Amniotic stem cell (primary cell): Measurements from ENCODE around the gene LPIN2.

ENCODE experiments used
- DNase-seq: peaks from one replicate; lab custom pipeline; 2025; lab: John Stamatoyannopoulos, UW

Gene LPIN2

DNA sequence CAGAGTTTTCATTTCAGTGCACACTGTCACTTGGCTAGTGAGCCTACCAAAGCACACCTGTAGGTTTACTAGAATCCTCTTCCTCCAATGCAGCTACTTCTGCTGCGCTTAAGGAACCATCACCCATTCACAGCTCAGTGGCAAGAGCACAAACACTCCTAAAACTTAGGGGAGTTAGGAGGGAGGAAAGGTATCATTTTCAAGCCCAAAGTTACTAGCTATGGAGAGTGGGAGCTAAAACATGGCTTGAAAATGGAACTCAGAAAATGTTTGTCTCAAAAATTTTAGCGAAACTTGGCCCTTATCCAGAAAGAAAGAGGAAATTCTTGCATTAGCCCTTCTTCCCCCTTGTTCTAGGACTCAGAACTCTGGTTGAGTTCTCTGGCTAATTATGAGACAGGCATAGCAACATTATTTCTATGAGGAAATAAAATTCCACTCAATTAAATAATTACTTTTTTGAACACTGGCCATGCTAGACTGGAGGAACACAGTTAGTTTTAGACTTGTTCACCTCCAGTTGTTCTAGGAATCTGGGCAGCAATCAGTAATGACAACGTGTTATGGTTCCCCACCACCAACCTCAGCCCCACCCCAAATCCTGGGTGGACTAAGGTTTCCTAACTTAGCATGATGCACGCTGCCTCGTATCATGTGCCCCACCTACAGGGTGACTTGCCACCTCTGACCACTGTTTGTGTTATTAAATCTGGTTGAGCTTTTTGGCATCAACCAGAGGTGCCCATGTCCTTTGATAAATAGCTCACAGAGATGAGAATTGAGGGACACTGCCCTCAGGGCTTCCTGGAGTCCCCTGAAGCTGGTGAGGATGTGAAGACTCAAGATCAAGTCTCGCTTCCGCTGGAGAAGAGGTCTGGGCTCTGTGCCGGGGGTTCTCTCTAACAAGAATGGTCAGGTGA, 32.8 kb downstream of the LPIN2 start:
- no peak for DNase-seq

- DNase-seq: no peak
Measured at GRCh38 chr18:2979129-2979528, 33.8 kb downstream of the LPIN2 start.

DNA sequence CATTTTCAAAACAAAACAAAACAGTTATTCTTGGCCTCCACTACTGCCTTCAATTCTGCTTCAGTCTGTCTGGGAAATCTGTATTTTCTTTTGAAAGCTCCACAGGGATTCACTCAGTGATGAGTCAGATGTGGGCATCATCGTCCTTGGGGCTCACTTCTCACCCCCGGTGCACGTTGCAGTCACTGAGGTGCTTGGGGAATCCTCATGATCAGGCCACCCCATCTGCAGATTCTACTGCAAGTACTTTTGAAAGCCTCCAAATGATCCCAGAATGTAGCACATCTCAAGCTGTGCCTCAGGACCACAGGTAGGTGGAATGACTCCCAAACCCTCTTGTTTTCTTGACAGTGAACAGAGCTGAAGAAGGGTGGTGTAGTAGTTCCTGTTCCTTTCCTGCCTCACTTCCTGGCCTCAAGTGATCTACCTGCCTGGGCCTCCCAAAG, 34.3 kb downstream of the LPIN2 start:
- DNase-seq: peak; percentile 64

DNA sequence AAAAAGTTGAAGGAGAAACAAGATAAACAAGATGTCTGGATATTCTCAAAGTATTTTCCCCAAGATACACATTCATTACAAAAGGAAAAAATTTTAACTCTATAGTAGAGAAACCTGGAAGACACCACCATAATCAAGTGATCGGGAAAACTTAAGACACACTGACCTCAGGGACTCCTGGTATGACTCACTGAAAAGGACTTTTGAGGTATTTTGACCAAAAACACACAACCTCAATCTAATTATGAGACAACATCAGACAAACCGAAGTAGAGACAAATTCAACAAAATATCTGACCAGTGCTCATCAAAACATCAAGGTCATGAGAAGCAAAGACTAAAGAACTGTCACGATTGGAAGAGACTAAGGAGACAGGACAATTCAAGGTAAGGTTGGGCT, 34.7 kb downstream of the LPIN2 start:
- no peak for DNase-seq

GRCh38 chr18:2976218-2977132, 36.5 kb downstream of the LPIN2 start:
- DNase-seq: no peak

DNA sequence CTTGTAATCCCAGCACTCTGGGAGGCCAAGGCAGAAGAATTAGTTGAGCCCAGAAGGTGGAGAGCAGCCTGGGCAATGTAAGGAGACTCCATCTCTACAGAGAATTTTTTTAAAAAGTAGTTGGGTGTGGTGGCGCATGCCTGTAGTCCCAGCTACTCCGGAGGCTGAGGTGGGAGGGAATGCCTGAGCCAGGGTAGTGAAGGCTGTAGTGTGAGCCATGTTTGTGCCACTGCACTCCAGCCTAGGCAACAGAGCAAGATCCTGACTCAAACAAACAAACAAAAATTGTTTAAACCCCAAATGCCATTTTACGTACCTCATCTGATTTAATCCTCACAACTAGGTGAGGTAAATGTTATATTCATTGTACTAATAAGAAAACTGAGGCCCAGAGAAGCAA, 38.2 kb downstream of the LPIN2 start:
- DNase-seq: no peak

DNA sequence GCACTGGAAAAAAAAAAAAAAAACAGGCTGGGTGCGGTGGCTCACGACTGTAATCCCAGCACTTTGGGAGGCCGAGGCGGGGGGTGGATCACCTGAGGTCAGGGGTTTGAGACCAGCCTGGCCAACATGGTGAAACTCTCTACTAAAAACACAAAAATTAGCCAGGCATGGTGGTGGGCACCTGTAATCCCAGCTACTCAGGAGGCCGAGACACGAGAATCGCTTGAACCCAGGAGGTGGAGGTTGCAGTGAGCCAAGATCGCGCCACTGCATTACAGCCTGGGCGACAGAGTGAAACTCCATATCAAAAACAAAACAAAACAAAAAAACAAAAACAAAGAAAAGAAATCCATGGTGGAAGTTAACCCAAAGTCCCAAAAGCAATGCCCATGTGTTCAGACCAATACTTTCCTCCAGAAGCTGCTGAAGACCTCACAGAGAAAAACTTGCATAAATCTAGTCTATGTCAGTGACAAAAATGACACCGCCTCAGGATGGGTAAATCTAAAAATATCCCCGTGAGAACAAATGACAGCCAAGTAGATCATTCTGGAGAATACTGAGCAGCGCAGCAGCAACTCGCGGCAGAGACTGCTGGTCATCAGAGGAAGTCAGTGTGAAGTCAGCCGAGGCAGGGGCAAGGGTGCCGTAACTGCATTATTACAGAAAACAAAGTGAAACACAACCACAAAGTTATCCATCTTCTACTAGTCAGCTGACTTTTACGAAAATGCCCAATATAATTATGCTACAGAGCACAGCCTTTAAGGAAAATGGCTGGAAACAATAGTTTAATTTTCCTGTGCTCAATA, 41.0 kb downstream of the LPIN2 start:
- no peak for DNase-seq

- DNase-seq: no peak
Measured at GRCh38 chr18:2970772-2971659, 41.9 kb downstream of the LPIN2 start.

DNA sequence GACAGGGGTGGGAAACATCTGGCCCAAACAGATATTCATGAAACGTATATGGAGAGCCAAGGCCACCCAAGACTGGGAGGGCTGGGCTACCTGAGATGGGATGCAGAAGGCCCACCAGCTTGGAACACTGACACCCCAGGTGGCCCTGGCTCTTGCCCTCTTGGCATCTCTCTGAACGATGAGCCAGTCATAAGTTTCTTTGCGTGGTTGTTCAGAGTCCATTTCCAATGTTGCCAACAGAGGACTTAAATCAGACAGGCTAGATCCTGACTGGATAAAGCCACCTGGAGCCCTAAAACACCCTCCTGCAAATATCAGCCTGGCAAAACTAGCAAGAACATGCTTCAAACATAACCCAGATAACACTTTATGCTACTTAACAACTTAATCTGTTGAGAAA, 42.6 kb downstream of the LPIN2 start:
- no peak for DNase-seq

- no peak for DNase-seq
Measured at GRCh38 chr18:2969695-2970094, 43.2 kb downstream of the LPIN2 start.

DNA sequence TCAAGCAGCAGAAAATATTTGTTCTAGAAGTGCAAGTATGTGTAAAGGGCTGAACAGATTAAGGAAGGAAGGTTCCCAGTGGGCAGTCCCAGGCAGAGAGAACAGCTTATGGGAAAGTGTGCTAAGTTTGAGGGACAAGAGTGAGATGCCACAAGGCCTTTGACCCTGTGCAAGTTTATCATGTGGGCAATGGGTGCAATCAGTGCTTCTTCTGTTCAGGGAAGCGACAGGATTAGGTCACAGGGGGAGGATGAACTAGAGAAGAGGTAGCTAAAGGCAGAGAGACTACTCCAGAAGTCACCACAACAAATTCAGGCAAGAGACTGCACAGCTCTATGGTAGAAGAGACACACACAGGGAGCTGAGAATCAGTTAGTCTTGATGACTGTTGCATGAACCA, 44.3 kb downstream of the LPIN2 start:
- DNase-seq: no peak

GRCh38 chr18:2967820-2968219, 45.1 kb downstream of the LPIN2 start:
- no peak for DNase-seq

- DNase-seq: no peak
Measured at GRCh38 chr18:2967357-2967756, 45.6 kb downstream of the LPIN2 start.

GRCh38 chr18:2966560-2966959, 46.4 kb downstream of the LPIN2 start:
- DNase-seq: no peak

DNA sequence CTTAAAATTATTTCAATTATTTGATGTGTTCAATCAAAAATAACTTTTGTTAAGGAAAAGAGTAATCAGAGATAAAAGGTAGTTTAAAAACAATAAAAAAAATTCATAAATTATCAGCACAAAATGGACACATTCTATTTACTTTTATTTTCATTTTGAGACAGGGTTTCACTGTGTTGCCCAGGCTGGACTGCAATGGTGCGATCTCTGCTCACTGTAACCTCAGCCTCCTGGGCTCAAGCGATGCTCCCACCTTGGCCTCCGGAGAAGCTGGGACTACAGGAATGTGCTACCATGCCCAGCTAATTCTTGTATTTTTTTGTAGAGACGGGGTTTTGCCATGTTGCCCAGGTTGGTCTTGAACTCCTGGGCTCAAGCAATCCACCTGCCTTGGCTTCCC, 47.1 kb downstream of the LPIN2 start:
- no peak for DNase-seq

GRCh38 chr18:2964361-2965010, 48.5 kb downstream of the LPIN2 start:
- DNase-seq: no peak
